H9 (cell line): ENCODE measurements around the gene KLF6. TPM values are rescaled to one million over a fixed set of nuclear protein-coding genes. Genes with fewer than 3 reads are reported as not detected.

Experiments
- DNase-seq: peaks from one replicate; pipeline ENCODE4 v3.0.0-alpha.2; 2017
- H2AFZ ChIP-seq: one replicate; pipeline ENCODE4 v1.6.1; 2013; ENCODE audit warnings: mild to moderate bottlenecking, low read length, control low read depth, moderate library complexity
- H2AK5ac ChIP-seq: 2 replicates; pipeline ENCODE4 v1.6.1; 2013; ENCODE audit warnings: low read length, control low read depth, mixed read lengths; ENCODE audit not compliant: insufficient read length
- H2BK120ac ChIP-seq: one replicate; pipeline ENCODE4 v1.6.1; 2013; ENCODE audit warnings: low read depth, mild to moderate bottlenecking, low read length, control low read depth, inconsistent platforms; ENCODE audit not compliant: poor library complexity, severe bottlenecking
- H2BK12ac ChIP-seq: 2 replicates; pipeline ENCODE4 v1.6.1; 2013; ENCODE audit warnings: low read length, control low read depth, mixed read lengths, low read depth; ENCODE audit not compliant: insufficient read length
- H2BK15ac ChIP-seq: 2 replicates; pipeline ENCODE4 v1.6.1; 2013; ENCODE audit warnings: low read depth, low read length, control low read depth
- H2BK20ac ChIP-seq: one replicate; pipeline ENCODE4 v1.6.1; 2013; ENCODE audit warnings: low read depth, mild to moderate bottlenecking, low read length, control low read depth, inconsistent platforms; ENCODE audit not compliant: poor library complexity, severe bottlenecking
- H2BK5ac ChIP-seq: 2 replicates; pipeline ENCODE4 v1.6.1; 2013; ENCODE audit warnings: low read length, control low read depth, mixed read lengths; ENCODE audit not compliant: insufficient read length
- H3K14ac ChIP-seq: 2 replicates; pipeline ENCODE4 v1.6.1; 2013; ENCODE audit warnings: low read length, control low read depth; ENCODE audit not compliant: insufficient read depth
- H3K18ac ChIP-seq: 2 replicates; pipeline ENCODE4 v1.6.1; 2013; ENCODE audit warnings: low read depth, mild to moderate bottlenecking, mixed read lengths, low read length, control low read depth; ENCODE audit not compliant: insufficient read length
- H3K23ac ChIP-seq: 2 replicates; pipeline ENCODE4 v1.6.1; 2013; ENCODE audit warnings: low read length, control low read depth, mixed read lengths, low read depth; ENCODE audit not compliant: insufficient read length
- H3K23me2 ChIP-seq: 2 replicates; pipeline ENCODE4 v1.6.1; 2013; ENCODE audit warnings: low read depth, mild to moderate bottlenecking, mixed read lengths, low read length, control low read depth; ENCODE audit not compliant: insufficient read length, poor library complexity, severe bottlenecking
- H3K27ac ChIP-seq: 2 replicates; pipeline ENCODE4 v1.5.1; 2013; ENCODE audit warnings: low read length, control low read depth, mixed read lengths, low read depth; ENCODE audit not compliant: insufficient read length
- H3K27me3 ChIP-seq: 2 replicates; pipeline ENCODE4 v1.6.1; 2013; ENCODE audit warnings: low read length, control low read depth, inconsistent platforms; ENCODE audit not compliant: insufficient read depth
- H3K4ac ChIP-seq: 2 replicates; pipeline ENCODE4 v1.6.1; 2013; ENCODE audit warnings: low read depth, mild to moderate bottlenecking, control low read depth, inconsistent platforms, low read length, moderate library complexity
- H3K4me1 ChIP-seq: 2 replicates; pipeline ENCODE4 v1.6.1; 2013; ENCODE audit warnings: low read length, control low read depth, inconsistent platforms; ENCODE audit not compliant: insufficient read depth
- H3K4me2 ChIP-seq: 2 replicates; pipeline ENCODE4 v1.6.1; 2013; ENCODE audit warnings: low read length, control low read depth, mixed read lengths; ENCODE audit not compliant: insufficient read length, insufficient read depth
- H3K56ac ChIP-seq: 2 replicates; pipeline ENCODE4 v1.6.1; 2013; ENCODE audit warnings: low read depth, mild to moderate bottlenecking, mixed read lengths, low read length, control low read depth; ENCODE audit not compliant: insufficient read length
- H3K79me1 ChIP-seq: 2 replicates; pipeline ENCODE4 v1.6.1; 2013; ENCODE audit warnings: low read depth, mild to moderate bottlenecking, moderate library complexity, low read length, control low read depth, inconsistent platforms; ENCODE audit not compliant: insufficient read depth, poor library complexity, severe bottlenecking
- H3K79me2 ChIP-seq: 2 replicates; pipeline ENCODE4 v1.6.1; 2013; ENCODE audit warnings: low read length, control low read depth, inconsistent platforms; ENCODE audit not compliant: insufficient read depth
- H3K9ac ChIP-seq: 2 replicates; pipeline ENCODE4 v1.6.1; 2013; ENCODE audit warnings: low read length, control low read depth, mixed read lengths; ENCODE audit not compliant: insufficient read length; ENCODE audit errors: extremely low read depth
- H3K9me3 ChIP-seq: one replicate; pipeline ENCODE4 v1.6.1; 2013; ENCODE audit warnings: low read depth, low read length, inconsistent platforms; ENCODE audit not compliant: control insufficient read depth
- H3T11ph ChIP-seq: one replicate; pipeline ENCODE4 v1.6.1; 2013; ENCODE audit warnings: mild to moderate bottlenecking, low read length, control low read depth, inconsistent platforms
- H4K20me1 ChIP-seq: one replicate; pipeline ENCODE4 v1.6.1; 2013; ENCODE audit not compliant: control insufficient read depth, insufficient read length, insufficient read depth
- H4K5ac ChIP-seq: 2 replicates; pipeline ENCODE4 v1.6.1; 2013; ENCODE audit warnings: low read depth, mild to moderate bottlenecking, mixed read lengths, low read length, control low read depth; ENCODE audit not compliant: insufficient read length
- H4K8ac ChIP-seq: replicated peaks from 2 replicates; pipeline ENCODE4 v1.6.1; 2013; ENCODE audit warnings: low read length, control low read depth, mixed read lengths, low read depth; ENCODE audit not compliant: insufficient read length
- H4K91ac ChIP-seq: 2 replicates; pipeline ENCODE4 v1.6.1; 2013; ENCODE audit warnings: low read depth, mild to moderate bottlenecking, moderate library complexity, mixed read lengths, low read length, control low read depth; ENCODE audit not compliant: insufficient read length
- H3K27ac Mint-ChIP-seq, 3 experiments: 2 replicates in 2 of 3; 3 replicates in 1 of 3; pipeline ENCODE4 v1.8.0; 2020 to 2021; ENCODE audit warnings: mixed read lengths in 3 of 3, mild to moderate bottlenecking in 1 of 3, moderate library complexity in 1 of 3
- H3K27me3 Mint-ChIP-seq: 2 replicates; pipeline ENCODE4 v1.8.0; 2021; ENCODE audit warnings: low read depth, mild to moderate bottlenecking, moderate library complexity, mixed read lengths
- H3K36me3 Mint-ChIP-seq, 3 experiments: 2 replicates in 2 of 3; 3 replicates in 1 of 3; pipeline ENCODE4 v1.8.0; 2020 to 2021; ENCODE audit warnings: low read depth in 3 of 3, mixed read lengths in 3 of 3; ENCODE audit not compliant: insufficient read depth in 1 of 3
- H3K4me1 Mint-ChIP-seq, 2 experiments: 2 replicates each; pipeline ENCODE4 v1.8.0; 2020; ENCODE audit warnings: mixed read lengths in 2 of 2
- H3K4me3 Mint-ChIP-seq, 2 experiments: 2 replicates in 1 of 2; 3 replicates in 1 of 2; pipeline ENCODE4 v1.8.0; 2020 to 2021; ENCODE audit warnings: mild to moderate bottlenecking in 2 of 2, mixed read lengths in 2 of 2, moderate library complexity in 1 of 2
- H3K9me3 Mint-ChIP-seq, 2 experiments: 2 replicates in 1 of 2; 3 replicates in 1 of 2; pipeline ENCODE4 v1.8.0; 2020; ENCODE audit warnings: mild to moderate bottlenecking in 2 of 2, mixed read lengths in 2 of 2, moderate library complexity in 1 of 2
- WGBS: extraction: QIAGEN DNeasy Blood & Tissue Kit; methylation state at CpG from one replicate; pipeline ENCODE4 v1.1.7; 2013; ENCODE audit warnings: missing lambda C conversion rate, low lambda C conversion rate, mixed read lengths; ENCODE audit not compliant: insufficient read length; ENCODE audit errors: extremely low coverage; 5-methylcytosine and 5-hydroxymethylcytosine counted together
- total RNA-seq: library from RNA; stranded (reverse); gene quantifications from 2 replicates; pipeline ENCODE4 v1.2.1, GENCODE V29; 2021
- TF ChIP-seq, protein P1 (sequence below): fragments of 200-600 bp; sonication (generic); conservative IDR thresholded peaks from 3 replicates; pipeline ENCODE4 v1.8.0; 2021; ENCODE audit warnings: antibody characterized with exemption, mild to moderate bottlenecking

Gene KLF6
- total RNA-seq, 1 experiment from 2014 or later, result 19.3 TPM

- Histone ChIP-seq H2AFZ (no peak overlapping the region), H3K27me3 (no peaks in the 10 kb centered on the region), H3K23me2 (no peaks in the 10 kb centered on the region), H3K4me1 (no peaks in the 10 kb centered on the region), H2BK20ac (no peak overlapping the region), H3K14ac (no peak overlapping the region; the same call in 1 of the 2 replicates), H3K23ac (no peak overlapping the region), H3K79me2 (no peaks in the 10 kb centered on the region), H2BK15ac (no peak overlapping the region), H3K4me2 (no peak overlapping the region), H4K5ac (no peak overlapping the region), H3K9ac (no peak overlapping the region), H3K18ac (no peak overlapping the region), H2BK12ac (no peak overlapping the region), H4K91ac (no peak overlapping the region), H3T11ph (no peak overlapping the region), H2BK5ac (no peak overlapping the region), H3K79me1 (no peaks in the 10 kb centered on the region), H2BK120ac (no peak overlapping the region), H2AK5ac (no peak overlapping the region), H4K20me1 (no peaks in the 10 kb centered on the region), H3K27ac (no peak overlapping the region), H3K4ac (no peak overlapping the region), H3K56ac (no peak overlapping the region), H3K9me3 (no peaks in the 10 kb centered on the region), H4K8ac (no peak overlapping the region)
- H3K4me1 Mint-ChIP-seq, result peaks cover 29 to 33% of the 10 kb centered on the region in 2 experiments
- H3K27ac Mint-ChIP-seq, result no peak overlapping the region
- H3K36me3 Mint-ChIP-seq, result no peaks in the 10 kb centered on the region
- WGBS, result no CpG with 5 or more reads among the region's 15 CpGs
- H3K9me3 Mint-ChIP-seq, result no peaks in the 10 kb centered on the region
- no peak for DNase-seq
- no peak overlapping the region for H3K4me3 Mint-ChIP-seq
- no peaks in the 10 kb centered on the region for H3K27me3 Mint-ChIP-seq
- TF ChIP-seq, protein P1, sequence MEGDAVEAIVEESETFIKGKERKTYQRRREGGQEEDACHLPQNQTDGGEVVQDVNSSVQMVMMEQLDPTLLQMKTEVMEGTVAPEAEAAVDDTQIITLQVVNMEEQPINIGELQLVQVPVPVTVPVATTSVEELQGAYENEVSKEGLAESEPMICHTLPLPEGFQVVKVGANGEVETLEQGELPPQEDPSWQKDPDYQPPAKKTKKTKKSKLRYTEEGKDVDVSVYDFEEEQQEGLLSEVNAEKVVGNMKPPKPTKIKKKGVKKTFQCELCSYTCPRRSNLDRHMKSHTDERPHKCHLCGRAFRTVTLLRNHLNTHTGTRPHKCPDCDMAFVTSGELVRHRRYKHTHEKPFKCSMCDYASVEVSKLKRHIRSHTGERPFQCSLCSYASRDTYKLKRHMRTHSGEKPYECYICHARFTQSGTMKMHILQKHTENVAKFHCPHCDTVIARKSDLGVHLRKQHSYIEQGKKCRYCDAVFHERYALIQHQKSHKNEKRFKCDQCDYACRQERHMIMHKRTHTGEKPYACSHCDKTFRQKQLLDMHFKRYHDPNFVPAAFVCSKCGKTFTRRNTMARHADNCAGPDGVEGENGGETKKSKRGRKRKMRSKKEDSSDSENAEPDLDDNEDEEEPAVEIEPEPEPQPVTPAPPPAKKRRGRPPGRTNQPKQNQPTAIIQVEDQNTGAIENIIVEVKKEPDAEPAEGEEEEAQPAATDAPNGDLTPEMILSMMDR, result no peak
Measured at GRCh38 chr10:3807211-3807927, 22.4 kb upstream of the KLF6 start.
